ENCODE measurements around the gene TINAGL1.

DNA sequence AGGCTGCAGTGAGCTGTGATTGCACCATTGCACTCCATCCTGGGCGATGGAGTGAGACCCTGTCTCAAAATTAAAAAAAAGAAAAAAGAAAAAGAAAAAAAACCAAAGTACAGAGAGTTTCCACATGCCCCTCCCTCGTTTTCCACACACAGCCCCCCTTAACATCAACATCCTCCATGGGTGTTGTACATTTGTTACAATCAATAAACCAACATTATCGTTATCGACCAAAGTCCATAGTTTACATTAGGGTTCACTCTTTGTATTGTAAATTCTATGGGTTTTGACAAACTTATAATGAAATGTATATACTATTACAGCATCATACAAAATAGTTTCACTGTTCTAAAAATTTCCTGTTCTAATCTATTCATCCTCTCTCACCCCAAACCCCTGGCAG, 15.9 kb upstream of the TINAGL1 start:
- TF ChIP-seq, protein P1, sequence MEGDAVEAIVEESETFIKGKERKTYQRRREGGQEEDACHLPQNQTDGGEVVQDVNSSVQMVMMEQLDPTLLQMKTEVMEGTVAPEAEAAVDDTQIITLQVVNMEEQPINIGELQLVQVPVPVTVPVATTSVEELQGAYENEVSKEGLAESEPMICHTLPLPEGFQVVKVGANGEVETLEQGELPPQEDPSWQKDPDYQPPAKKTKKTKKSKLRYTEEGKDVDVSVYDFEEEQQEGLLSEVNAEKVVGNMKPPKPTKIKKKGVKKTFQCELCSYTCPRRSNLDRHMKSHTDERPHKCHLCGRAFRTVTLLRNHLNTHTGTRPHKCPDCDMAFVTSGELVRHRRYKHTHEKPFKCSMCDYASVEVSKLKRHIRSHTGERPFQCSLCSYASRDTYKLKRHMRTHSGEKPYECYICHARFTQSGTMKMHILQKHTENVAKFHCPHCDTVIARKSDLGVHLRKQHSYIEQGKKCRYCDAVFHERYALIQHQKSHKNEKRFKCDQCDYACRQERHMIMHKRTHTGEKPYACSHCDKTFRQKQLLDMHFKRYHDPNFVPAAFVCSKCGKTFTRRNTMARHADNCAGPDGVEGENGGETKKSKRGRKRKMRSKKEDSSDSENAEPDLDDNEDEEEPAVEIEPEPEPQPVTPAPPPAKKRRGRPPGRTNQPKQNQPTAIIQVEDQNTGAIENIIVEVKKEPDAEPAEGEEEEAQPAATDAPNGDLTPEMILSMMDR (IDR thresholded peaks at IDR 0.05; ENCODE audit: low read depth, low read length): no peak
- no peak for TF ChIP-seq POLR2A (IDR thresholded peaks at IDR 0.05; ENCODE audit: extremely low read depth, insufficient read length)
- no peak for TF ChIP-seq MYC (IDR thresholded peaks at IDR 0.05; ENCODE audit: low read depth, low read length)
- TF ChIP-seq, protein P2, sequence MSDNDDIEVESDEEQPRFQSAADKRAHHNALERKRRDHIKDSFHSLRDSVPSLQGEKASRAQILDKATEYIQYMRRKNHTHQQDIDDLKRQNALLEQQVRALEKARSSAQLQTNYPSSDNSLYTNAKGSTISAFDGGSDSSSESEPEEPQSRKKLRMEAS (IDR thresholded peaks at IDR 0.05; ENCODE audit: low read depth, low read length): no peak
